Activated CD4-positive, alpha-beta T cell treated with anti-CD3 and anti-CD28 coated beads for 36 hours (primary cell): Measurements from ENCODE around the gene BECN2. TPM values are rescaled to one million over a fixed set of nuclear protein-coding genes. Genes with fewer than 3 reads are reported as not detected.

Experiments used
- ATAC-seq: fragments of 200-7000 bp; cut with Tn5 transposase; one replicate; pipeline ENCODE4 v1.10.0; 2021; ENCODE audit warnings: mild to moderate bottlenecking, moderate library complexity
- CTCF ChIA-PET: fragments of 350-600 bp; sonication (Branson Sonifier 250); formaldehyde crosslinking; loops from one replicate; lab custom pipeline; 2021; ENCODE audit warnings: antibody characterized with exemption; lab: Charles Lee
- POLR2A ChIA-PET: fragments of 350-600 bp; sonication (Branson Sonifier 250); formaldehyde crosslinking; loops from one replicate; lab custom pipeline; 2021; ENCODE audit warnings: antibody characterized with exemption, inconsistent platforms; lab: Charles Lee
- DNase-seq: peaks from one replicate; pipeline ENCODE4 v3.0.0-alpha.2; 2020
- H3K27ac Mint-ChIP-seq: one replicate; pipeline ENCODE4 v1.8.0; 2021; ENCODE audit warnings: mixed read lengths
- H3K27me3 Mint-ChIP-seq: one replicate; pipeline ENCODE4 v1.8.0; 2021; ENCODE audit warnings: mixed read lengths
- H3K36me3 Mint-ChIP-seq: one replicate; pipeline ENCODE4 v1.8.0; 2021; ENCODE audit warnings: low read depth, mixed read lengths
- H3K4me1 Mint-ChIP-seq: one replicate; pipeline ENCODE4 v1.8.0; 2021; ENCODE audit warnings: mixed read lengths
- H3K4me3 Mint-ChIP-seq: one replicate; pipeline ENCODE4 v1.8.0; 2021; ENCODE audit warnings: mild to moderate bottlenecking, moderate library complexity, mixed read lengths
- H3K9me3 Mint-ChIP-seq: one replicate; pipeline ENCODE4 v1.8.0; 2021; ENCODE audit warnings: low read depth, mixed read lengths
- intact Hi-C, 2 experiments: fragments of 100-400 bp; cut with DNase I in 1 of 2; cut with micrococcal nuclease in 1 of 2; formaldehyde crosslinking; loops; one replicate each; pipeline versions ENCODE4 v1.14.2 to v1.15.1; 2022 to 2024; cut with DNase I, micrococcal nuclease
- total RNA-seq, 2 experiments: library from RNA; stranded (reverse); gene quantifications; one replicate each; pipeline ENCODE4 v1.2.3, GENCODE V29; 2021

Gene BECN2
- total RNA-seq, 2 experiments from 2014 or later: not detected

- Mint-ChIP-seq H3K27me3 (peaks cover 2% of the 10 kb centered on the region), H3K9me3 (peaks cover 4% of the 10 kb centered on the region), H3K27ac (no peak overlapping the region), H3K4me3 (no peak overlapping the region), H3K36me3 (no peaks in the 10 kb centered on the region), H3K4me1 (no peaks in the 10 kb centered on the region)
- CTCF ChIA-PET: no interaction called here
- intact Hi-C loops: no loop called here
- DNase-seq (no peak), ATAC-seq (no peak)
- POLR2A ChIA-PET: no interaction called here
Observed at GRCh38 chr1:241942738-241943137, 14.8 kb upstream of the BECN2 start.

- intact Hi-C loops: no loop called here
- Mint-ChIP-seq H3K9me3 (no peaks in the 10 kb centered on the region), H3K27ac (no peak overlapping the region), H3K36me3 (no peaks in the 10 kb centered on the region), H3K4me3 (no peak overlapping the region), H3K4me1 (no peaks in the 10 kb centered on the region), H3K27me3 (peaks cover 4% of the 10 kb centered on the region)
- POLR2A ChIA-PET: no interaction called here
- DNase-seq (no peak), ATAC-seq (no peak)
- CTCF ChIA-PET: interaction anchor here (1.0 kb wide), 1 partner anchor 48 kb away, joined by 3 read pairs; no protein-coding TSS in a partner anchor
Observed at GRCh38 chr1:241944300-241944699, 13.3 kb upstream of the BECN2 start.

- POLR2A ChIA-PET: no interaction called here
- no peaks in the 10 kb centered on the region for H3K9me3 Mint-ChIP-seq
- DNase-seq (no peak), ATAC-seq (no peak)
- CTCF ChIA-PET: interaction anchor here (0.6 kb wide), 1 partner anchor 50 kb away, joined by 3 read pairs; no protein-coding TSS in a partner anchor
- no peak overlapping the region for H3K27ac Mint-ChIP-seq
- no peak overlapping the region for H3K4me3 Mint-ChIP-seq
- H3K27me3 Mint-ChIP-seq: peaks cover 7% of the 10 kb centered on the region
- no peaks in the 10 kb centered on the region for H3K36me3 Mint-ChIP-seq
- intact Hi-C loops: no loop called here
- no peaks in the 10 kb centered on the region for H3K4me1 Mint-ChIP-seq
Observed at GRCh38 chr1:241947354-241947753, 10.2 kb upstream of the BECN2 start.

- Mint-ChIP-seq H3K27me3 (peaks cover 7% of the 10 kb centered on the region), H3K4me1 (no peaks in the 10 kb centered on the region), H3K4me3 (no peak overlapping the region), H3K9me3 (no peaks in the 10 kb centered on the region), H3K36me3 (no peaks in the 10 kb centered on the region), H3K27ac (no peak overlapping the region)
- CTCF ChIA-PET: no interaction called here
- POLR2A ChIA-PET: no interaction called here
- no peak for DNase-seq
- no peak for ATAC-seq
- intact Hi-C loops: no loop called here
Observed at GRCh38 chr1:241950390-241950789, 7.2 kb upstream of the BECN2 start.

- H3K4me1 Mint-ChIP-seq: no peaks in the 10 kb centered on the region
- DNase-seq (no peak), ATAC-seq (no peak)
- ChIA-PET POLR2A (no interaction called here), CTCF (no interaction called here)
- no peaks in the 10 kb centered on the region for H3K27me3 Mint-ChIP-seq
- H3K27ac Mint-ChIP-seq: no peak overlapping the region
- intact Hi-C loops: no loop called here
- H3K4me3 Mint-ChIP-seq: no peak overlapping the region
- no peaks in the 10 kb centered on the region for H3K9me3 Mint-ChIP-seq
- H3K36me3 Mint-ChIP-seq: no peaks in the 10 kb centered on the region
Observed at GRCh38 chr1:241962153-241962552, 4.6 kb downstream of the BECN2 start.

GRCh38 chr1:241963722-241964121 lies 6.2 kb downstream of the BECN2 start:
- POLR2A ChIA-PET: no interaction called here
- Mint-ChIP-seq H3K36me3 (no peaks in the 10 kb centered on the region), H3K27me3 (no peaks in the 10 kb centered on the region), H3K27ac (no peak overlapping the region), H3K9me3 (no peaks in the 10 kb centered on the region), H3K4me1 (no peaks in the 10 kb centered on the region), H3K4me3 (no peak overlapping the region)
- DNase-seq: no peak
- intact Hi-C loops: no loop called here
- CTCF ChIA-PET: no interaction called here
- ATAC-seq: no peak

GRCh38 chr1:241964550-241965282 lies 7.1 kb downstream of the BECN2 start:
- H3K4me1 Mint-ChIP-seq: no peaks in the 10 kb centered on the region
- no peak overlapping the region for H3K27ac Mint-ChIP-seq
- no peak overlapping the region for H3K4me3 Mint-ChIP-seq
- POLR2A ChIA-PET: no interaction called here
- CTCF ChIA-PET: no interaction called here
- intact Hi-C loops: no loop called here
- ATAC-seq: no peak
- DNase-seq: no peak
- H3K27me3 Mint-ChIP-seq: no peaks in the 10 kb centered on the region
- H3K9me3 Mint-ChIP-seq: no peaks in the 10 kb centered on the region
- no peaks in the 10 kb centered on the region for H3K36me3 Mint-ChIP-seq

GRCh38 chr1:241968611-241969010 lies 11.0 kb downstream of the BECN2 start:
- Mint-ChIP-seq H3K9me3 (no peaks in the 10 kb centered on the region), H3K4me3 (no peak overlapping the region), H3K4me1 (no peaks in the 10 kb centered on the region), H3K36me3 (no peaks in the 10 kb centered on the region), H3K27me3 (no peaks in the 10 kb centered on the region), H3K27ac (no peak overlapping the region)
- intact Hi-C loops: no loop called here
- DNase-seq (no peak), ATAC-seq (no peak)
- CTCF ChIA-PET: no interaction called here
- POLR2A ChIA-PET: no interaction called here

- Mint-ChIP-seq H3K36me3 (no peaks in the 10 kb centered on the region), H3K9me3 (no peaks in the 10 kb centered on the region), H3K27me3 (no peaks in the 10 kb centered on the region), H3K4me3 (no peak overlapping the region), H3K4me1 (no peaks in the 10 kb centered on the region), H3K27ac (no peak overlapping the region)
- no peak for DNase-seq
- ChIA-PET CTCF (interaction anchor here (0.7 kb wide), 1 partner anchor 9 kb away, joined by 3 read pairs; no protein-coding TSS in a partner anchor), POLR2A (no interaction called here)
- ATAC-seq: no peak
- intact Hi-C loops: loop anchor here in 1 of 2 experiments (5.0 kb wide), 1 partner anchor 61 kb away; no protein-coding TSS in a partner anchor
Observed at GRCh38 chr1:241972703-241973369, 15.3 kb downstream of the BECN2 start.

GRCh38 chr1:241976229-241976628 lies 18.7 kb downstream of the BECN2 start:
- no peaks in the 10 kb centered on the region for H3K4me1 Mint-ChIP-seq
- H3K27me3 Mint-ChIP-seq: no peaks in the 10 kb centered on the region
- H3K27ac Mint-ChIP-seq: no peak overlapping the region
- CTCF ChIA-PET: no interaction called here
- H3K4me3 Mint-ChIP-seq: no peak overlapping the region
- no peak for ATAC-seq
- H3K36me3 Mint-ChIP-seq: no peaks in the 10 kb centered on the region
- no peaks in the 10 kb centered on the region for H3K9me3 Mint-ChIP-seq
- intact Hi-C loops: no loop called here
- POLR2A ChIA-PET: no interaction called here
- no peak for DNase-seq

GRCh38 chr1:241979071-241979470 lies 21.5 kb downstream of the BECN2 start:
- H3K9me3 Mint-ChIP-seq: no peaks in the 10 kb centered on the region
- H3K27ac Mint-ChIP-seq: no peak overlapping the region
- CTCF ChIA-PET: no interaction called here
- ATAC-seq (no peak), DNase-seq (no peak)
- no peaks in the 10 kb centered on the region for H3K27me3 Mint-ChIP-seq
- H3K36me3 Mint-ChIP-seq: no peaks in the 10 kb centered on the region
- intact Hi-C loops: no loop called here
- no peak overlapping the region for H3K4me3 Mint-ChIP-seq
- POLR2A ChIA-PET: interaction anchor here (0.7 kb wide), 1 partner anchor 266 kb away, joined by 3 read pairs; no protein-coding TSS in a partner anchor
- no peaks in the 10 kb centered on the region for H3K4me1 Mint-ChIP-seq

- Mint-ChIP-seq H3K9me3 (no peaks in the 10 kb centered on the region), H3K27me3 (no peaks in the 10 kb centered on the region), H3K4me3 (no peak overlapping the region), H3K27ac (no peak overlapping the region), H3K4me1 (no peaks in the 10 kb centered on the region), H3K36me3 (no peaks in the 10 kb centered on the region)
- intact Hi-C loops: no loop called here
- ATAC-seq: no peak
- CTCF ChIA-PET: interaction anchor here (0.8 kb wide), 1 partner anchor 18 kb away, joined by 3 read pairs; the partner anchor contains the start of gene MAP1LC3C
- POLR2A ChIA-PET: no interaction called here
- DNase-seq: no peak
Observed at GRCh38 chr1:241979926-241980325, 22.4 kb downstream of the BECN2 start.
